ENCODE data around the gene KBTBD2. TPM values are rescaled to one million over a fixed set of nuclear protein-coding genes. Genes with fewer than 3 reads are reported as not detected.
"Not testable (repeated sequence)": the region's sequence is repeated elsewhere in the genome, so short reads cannot be mapped to it uniquely, and the experiment has no call there.

Gene KBTBD2
- polyA plus RNA-seq, 4 donors = 47.1 to 66.1 (median 60.6) TPM

- no peak for DNase-seq (ENCODE audit: low read depth in 4 of 4, low spot score in 3 of 4)
These were observed 2.6 kb upstream of the KBTBD2 start for GRCh38 chr7:32894171-32894570.

- DNase-seq (ENCODE audit: low read depth in 4 of 4, low spot score in 3 of 4) = no peak
These were observed 2.2 kb upstream of the KBTBD2 start for GRCh38 chr7:32893722-32894121.

DNA sequence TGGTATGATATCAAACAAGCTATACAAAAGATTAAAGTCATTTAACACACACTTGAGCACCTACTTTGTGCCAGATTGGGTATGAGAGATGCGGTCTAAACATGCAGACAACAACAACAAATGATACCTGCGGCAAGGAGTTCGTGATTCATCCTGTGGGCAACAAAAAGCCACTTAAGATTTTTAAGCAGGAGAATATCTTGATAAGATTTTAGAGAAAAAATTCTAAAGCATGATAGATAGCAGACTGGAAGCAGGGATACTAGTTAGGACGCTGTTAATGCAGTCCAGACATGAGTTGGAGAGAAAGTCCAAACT, 1.6 kb upstream of the KBTBD2 start:
- no peak for DNase-seq (ENCODE audit: low read depth in 4 of 4, low spot score in 3 of 4)

- peak; percentile 28 to 53 (median 38) for DNase-seq (ENCODE audit: low read depth in 4 of 4, low spot score in 3 of 4)
These were observed 1.1 kb upstream of the KBTBD2 start for GRCh38 chr7:32892521-32893206.

DNA sequence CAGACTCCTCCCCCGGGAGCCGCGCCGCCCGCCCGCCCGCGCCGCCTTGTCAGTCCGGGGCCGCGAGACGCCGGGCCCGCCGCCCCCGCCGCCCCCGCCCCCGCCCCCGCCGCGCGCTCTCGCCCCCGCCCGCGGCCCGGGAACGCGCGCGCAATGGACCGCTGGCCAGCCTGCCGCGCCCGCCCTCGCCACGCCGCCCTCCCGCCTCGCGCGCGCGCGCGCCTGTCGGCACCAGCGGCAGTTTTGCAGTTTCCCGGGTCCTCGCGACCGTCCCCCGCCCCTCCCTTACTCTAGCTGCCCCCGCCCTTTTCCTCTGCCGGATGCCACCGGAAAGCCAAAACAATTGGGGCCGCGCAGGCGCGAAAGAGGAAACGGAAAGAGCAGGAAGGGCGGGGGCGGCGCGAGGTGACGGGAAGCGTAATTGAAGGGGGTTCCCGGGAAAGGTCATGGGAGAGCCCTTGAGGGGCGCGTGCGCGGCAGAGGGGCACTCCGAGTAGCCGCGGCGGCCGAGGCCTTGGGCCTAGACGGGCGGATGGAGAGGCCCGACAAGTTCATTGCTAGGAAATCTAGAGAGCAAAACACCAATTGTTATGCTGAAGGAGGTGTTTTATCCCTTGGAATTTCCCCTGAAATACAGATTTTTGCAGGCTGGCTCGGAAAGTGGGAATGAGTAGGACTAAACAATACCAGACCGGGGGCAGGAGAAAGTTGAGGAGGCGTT, 400 bp upstream of the KBTBD2 start:
- DNase-seq (ENCODE audit: low read depth in 4 of 4, low spot score in 3 of 4) = peak; percentile 85 to 93 (median 91)

DNA sequence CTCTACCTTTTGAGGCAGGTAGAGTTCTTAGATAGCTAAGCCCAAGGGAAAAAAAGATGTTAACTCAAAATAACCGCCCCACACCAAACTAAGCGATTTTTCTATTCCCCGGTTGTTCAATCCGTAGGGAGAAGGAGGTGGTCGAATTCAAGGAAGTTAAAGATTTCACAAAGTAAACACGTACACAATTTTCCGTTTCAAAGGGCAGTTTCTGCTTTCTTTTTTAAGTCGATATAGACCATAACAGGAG, 842 bp downstream of the KBTBD2 start:
- DNase-seq (ENCODE audit: low read depth in 4 of 4, low spot score in 3 of 4) = peak in 2 of 4 donors; percentile 18 to 35

GRCh38 chr7:32890010-32890792, 1.4 kb downstream of the KBTBD2 start:
- DNase-seq (ENCODE audit: low read depth in 4 of 4, low spot score in 3 of 4) = peak in 3 of 4 donors; percentile 33 to 38 (median 37)

- no peak for DNase-seq (ENCODE audit: low read depth in 4 of 4, low spot score in 3 of 4)
These were observed 3.1 kb downstream of the KBTBD2 start for GRCh38 chr7:32888505-32888904.

DNA sequence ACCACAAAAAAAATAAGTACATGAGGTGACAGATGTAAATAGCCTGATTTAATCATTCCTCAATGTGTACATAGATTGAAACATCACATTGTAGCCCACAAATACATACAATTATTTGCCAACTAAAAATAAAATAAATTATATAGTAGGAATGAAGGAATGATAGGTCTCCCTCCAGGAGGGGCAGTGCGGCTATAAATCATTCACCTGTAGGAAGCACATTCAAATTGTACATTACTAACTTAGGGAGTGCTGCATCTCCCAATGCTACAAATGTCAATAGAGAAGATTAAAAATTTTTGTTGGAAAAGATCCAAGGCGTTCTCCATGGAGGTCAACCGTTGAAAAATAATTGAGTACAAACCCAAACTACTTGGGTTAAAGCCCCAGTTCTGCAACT, 4.2 kb downstream of the KBTBD2 start:
- DNase-seq (ENCODE audit: low read depth in 4 of 4, low spot score in 3 of 4) = no peak

- no peak for DNase-seq (ENCODE audit: low read depth in 4 of 4, low spot score in 3 of 4)
These were observed 10.2 kb downstream of the KBTBD2 start for GRCh38 chr7:32881074-32881982.

- DNase-seq (ENCODE audit: low read depth in 4 of 4, low spot score in 3 of 4) = no peak
These were observed 12.1 kb downstream of the KBTBD2 start for GRCh38 chr7:32879460-32879859.

- DNase-seq (ENCODE audit: low read depth in 4 of 4, low spot score in 3 of 4) = not testable (repeated sequence)
These were observed 13.5 kb downstream of the KBTBD2 start for GRCh38 chr7:32878023-32878422.

GRCh38 chr7:32872421-32872820, 19.1 kb downstream of the KBTBD2 start:
- no peak for DNase-seq (ENCODE audit: low read depth in 4 of 4, low spot score in 3 of 4)

DNA sequence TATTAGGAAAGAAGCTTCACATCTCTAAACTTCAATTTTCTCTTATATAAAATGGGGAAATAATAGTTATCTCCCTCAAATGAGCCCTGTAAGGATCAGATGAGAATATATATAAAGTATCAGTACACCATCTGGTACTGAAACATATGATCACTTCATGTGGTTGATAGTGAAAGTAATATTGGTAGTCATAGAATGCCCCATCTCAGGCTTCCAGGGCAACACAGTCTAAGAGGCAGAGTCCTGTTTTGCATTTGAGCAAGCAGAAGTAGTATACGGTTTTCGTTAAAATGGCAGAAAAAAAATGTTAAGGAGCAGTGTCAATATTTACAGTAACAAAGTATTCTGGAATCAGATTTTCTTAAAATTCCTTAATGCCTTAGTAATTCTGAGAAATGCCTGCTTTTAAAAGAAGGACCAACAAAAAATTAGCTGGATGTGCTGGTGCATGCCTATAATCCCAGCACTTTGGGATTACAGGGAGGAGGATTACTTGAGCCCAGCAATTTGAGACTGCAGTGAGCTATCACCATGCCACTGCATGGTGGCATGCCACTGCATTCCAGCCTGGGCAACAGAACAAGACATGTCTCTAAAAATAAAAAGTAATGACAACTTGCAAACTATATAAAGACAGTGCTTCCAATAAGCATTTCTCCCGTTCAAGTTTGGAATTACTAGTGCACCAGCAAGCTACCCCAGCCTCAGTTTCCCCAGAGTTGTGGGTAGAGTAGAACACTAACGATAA, 19.8 kb downstream of the KBTBD2 start:
- no peak for DNase-seq (ENCODE audit: low read depth in 4 of 4, low spot score in 3 of 4)

DNA sequence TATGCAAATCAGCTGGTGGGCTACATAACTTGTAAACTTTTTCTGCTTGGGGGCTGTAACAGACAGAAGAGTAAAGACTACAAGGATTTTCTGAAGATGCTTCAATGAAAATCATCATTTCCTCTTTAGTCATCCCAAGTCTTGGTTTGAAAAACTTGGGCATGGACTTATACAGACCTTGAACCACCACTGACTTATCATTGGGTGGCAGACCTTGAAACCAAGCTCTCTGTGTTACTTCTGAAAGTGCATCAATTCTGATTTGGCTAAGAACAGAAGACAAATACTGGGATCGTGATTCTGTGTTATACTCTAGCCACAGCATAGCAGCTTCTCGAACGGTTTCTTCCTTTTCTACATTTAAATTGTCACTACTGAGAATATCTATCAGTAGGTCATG, 21.3 kb downstream of the KBTBD2 start:
- no peak for DNase-seq (ENCODE audit: low read depth in 4 of 4, low spot score in 3 of 4)

DNA sequence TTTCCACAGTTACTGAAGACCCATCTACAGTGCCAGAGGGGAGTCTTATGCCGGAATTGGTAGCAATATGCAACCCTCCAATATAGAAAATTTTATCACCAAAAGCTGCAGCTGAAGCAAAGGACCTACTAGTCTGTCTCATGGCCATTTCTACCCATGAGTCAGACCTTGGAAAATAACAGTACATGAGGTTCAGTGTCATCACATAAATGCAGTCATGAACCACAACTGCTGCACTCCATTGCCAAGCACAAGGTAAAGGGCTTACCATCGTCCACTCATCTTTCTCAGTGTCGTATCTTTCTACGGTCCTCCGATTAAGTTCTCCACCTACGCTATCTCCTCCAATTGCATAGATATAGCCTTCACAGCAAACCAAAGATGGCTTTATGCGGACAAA, 21.8 kb downstream of the KBTBD2 start:
- no peak for DNase-seq (ENCODE audit: low read depth in 4 of 4, low spot score in 3 of 4)

DNA sequence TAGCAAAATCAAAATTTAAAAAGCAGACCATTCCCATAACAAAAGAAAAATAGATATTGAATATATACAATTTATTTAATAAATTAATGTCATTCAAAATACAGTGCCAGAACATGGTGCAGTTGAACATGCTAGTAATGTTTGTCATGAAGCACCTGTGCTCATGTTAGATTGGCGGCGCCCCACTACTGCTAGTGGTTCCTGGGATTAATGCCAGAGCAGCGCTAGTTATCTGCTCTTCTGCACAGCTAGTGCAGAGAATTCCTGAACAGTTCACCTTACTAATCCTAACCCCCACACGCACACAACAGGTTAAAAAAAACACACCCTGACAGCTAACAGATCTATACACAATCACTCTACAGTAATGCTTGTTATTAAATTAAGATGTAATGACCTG, 23.4 kb downstream of the KBTBD2 start:
- no peak for DNase-seq (ENCODE audit: low read depth in 4 of 4, low spot score in 3 of 4)

- no peak for DNase-seq (ENCODE audit: low read depth in 4 of 4, low spot score in 3 of 4)
These were observed 26.0 kb downstream of the KBTBD2 start for GRCh38 chr7:32865448-32866030.

DNA sequence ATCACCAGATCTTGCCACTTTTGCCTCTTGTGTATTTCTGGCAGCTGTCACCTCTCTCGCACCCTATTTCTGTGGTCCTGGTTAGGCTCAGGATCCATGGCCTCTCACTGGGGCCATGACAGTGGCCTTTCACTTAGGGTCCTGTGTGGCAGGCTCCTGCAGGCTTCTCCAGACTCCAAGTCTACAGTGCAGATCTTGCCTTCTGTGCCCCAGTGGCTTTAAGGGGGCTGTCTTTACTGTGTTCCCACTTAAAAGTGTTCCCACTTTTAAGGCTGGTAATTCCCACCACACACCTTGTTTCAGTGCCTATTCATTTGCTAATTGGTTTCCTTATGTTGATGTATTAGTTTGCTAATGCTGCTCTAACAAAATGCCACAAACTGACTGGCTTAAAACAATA, 27.7 kb downstream of the KBTBD2 start:
- not testable (repeated sequence) for DNase-seq (ENCODE audit: low read depth in 4 of 4, low spot score in 3 of 4)

GRCh38 chr7:32860090-32860489, 31.5 kb downstream of the KBTBD2 start:
- no peak for DNase-seq (ENCODE audit: low read depth in 4 of 4, low spot score in 3 of 4)
